ENCODE data around the gene ACVR2B.
A peak's percentile ranks its signal among the peaks of the same experiment; 100 is the strongest.

Gene ACVR2B

GRCh38 chr3:38528457-38528856 lies 74.8 kb downstream of the ACVR2B start:
- TF ChIP-seq EGR1 (IDR thresholded peaks at IDR 0.05) (no peak), RAD21 (IDR thresholded peaks at IDR 0.05; ENCODE audit: low read depth) (peak; percentile 43; the same call in 1 of the 2 replicates)

- no peak for TF ChIP-seq FOXM1 (IDR thresholded peaks at IDR 0.05; ENCODE audit: borderline replicate concordance, low read depth)
- TF ChIP-seq CEBPB (IDR thresholded peaks at IDR 0.05): no peak
- TF ChIP-seq, protein P1, sequence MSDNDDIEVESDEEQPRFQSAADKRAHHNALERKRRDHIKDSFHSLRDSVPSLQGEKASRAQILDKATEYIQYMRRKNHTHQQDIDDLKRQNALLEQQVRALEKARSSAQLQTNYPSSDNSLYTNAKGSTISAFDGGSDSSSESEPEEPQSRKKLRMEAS (IDR thresholded peaks at IDR 0.05): no peak
- TF ChIP-seq TCF12 (IDR thresholded peaks at IDR 0.05; ENCODE audit: low read depth): no peak
- TF ChIP-seq, protein P2, sequence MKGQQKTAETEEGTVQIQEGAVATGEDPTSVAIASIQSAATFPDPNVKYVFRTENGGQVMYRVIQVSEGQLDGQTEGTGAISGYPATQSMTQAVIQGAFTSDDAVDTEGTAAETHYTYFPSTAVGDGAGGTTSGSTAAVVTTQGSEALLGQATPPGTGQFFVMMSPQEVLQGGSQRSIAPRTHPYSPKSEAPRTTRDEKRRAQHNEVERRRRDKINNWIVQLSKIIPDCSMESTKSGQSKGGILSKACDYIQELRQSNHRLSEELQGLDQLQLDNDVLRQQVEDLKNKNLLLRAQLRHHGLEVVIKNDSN (IDR thresholded peaks at IDR 0.05): no peak
- no peak for TF ChIP-seq NFIC (IDR thresholded peaks at IDR 0.05)
- TF ChIP-seq RAD21 (IDR thresholded peaks at IDR 0.05; ENCODE audit: low read depth): no peak
- no peak for TF ChIP-seq EP300 (IDR thresholded peaks at IDR 0.05; ENCODE audit: borderline replicate concordance)
- no peak for TF ChIP-seq TAF1 (IDR thresholded peaks at IDR 0.05; ENCODE audit: low read depth)
- TF ChIP-seq CREB1 (IDR thresholded peaks at IDR 0.05; ENCODE audit: low read depth): no peak
- TF ChIP-seq YY1 (IDR thresholded peaks at IDR 0.05; ENCODE audit: low read depth): no peak
- TF ChIP-seq, protein P3, sequence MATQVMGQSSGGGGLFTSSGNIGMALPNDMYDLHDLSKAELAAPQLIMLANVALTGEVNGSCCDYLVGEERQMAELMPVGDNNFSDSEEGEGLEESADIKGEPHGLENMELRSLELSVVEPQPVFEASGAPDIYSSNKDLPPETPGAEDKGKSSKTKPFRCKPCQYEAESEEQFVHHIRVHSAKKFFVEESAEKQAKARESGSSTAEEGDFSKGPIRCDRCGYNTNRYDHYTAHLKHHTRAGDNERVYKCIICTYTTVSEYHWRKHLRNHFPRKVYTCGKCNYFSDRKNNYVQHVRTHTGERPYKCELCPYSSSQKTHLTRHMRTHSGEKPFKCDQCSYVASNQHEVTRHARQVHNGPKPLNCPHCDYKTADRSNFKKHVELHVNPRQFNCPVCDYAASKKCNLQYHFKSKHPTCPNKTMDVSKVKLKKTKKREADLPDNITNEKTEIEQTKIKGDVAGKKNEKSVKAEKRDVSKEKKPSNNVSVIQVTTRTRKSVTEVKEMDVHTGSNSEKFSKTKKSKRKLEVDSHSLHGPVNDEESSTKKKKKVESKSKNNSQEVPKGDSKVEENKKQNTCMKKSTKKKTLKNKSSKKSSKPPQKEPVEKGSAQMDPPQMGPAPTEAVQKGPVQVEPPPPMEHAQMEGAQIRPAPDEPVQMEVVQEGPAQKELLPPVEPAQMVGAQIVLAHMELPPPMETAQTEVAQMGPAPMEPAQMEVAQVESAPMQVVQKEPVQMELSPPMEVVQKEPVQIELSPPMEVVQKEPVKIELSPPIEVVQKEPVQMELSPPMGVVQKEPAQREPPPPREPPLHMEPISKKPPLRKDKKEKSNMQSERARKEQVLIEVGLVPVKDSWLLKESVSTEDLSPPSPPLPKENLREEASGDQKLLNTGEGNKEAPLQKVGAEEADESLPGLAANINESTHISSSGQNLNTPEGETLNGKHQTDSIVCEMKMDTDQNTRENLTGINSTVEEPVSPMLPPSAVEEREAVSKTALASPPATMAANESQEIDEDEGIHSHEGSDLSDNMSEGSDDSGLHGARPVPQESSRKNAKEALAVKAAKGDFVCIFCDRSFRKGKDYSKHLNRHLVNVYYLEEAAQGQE (IDR thresholded peaks at IDR 0.05; ENCODE audit: low read depth): no peak
- no peak for TF ChIP-seq TEAD4 (IDR thresholded peaks at IDR 0.05)
- TF ChIP-seq ZBTB7A (IDR thresholded peaks at IDR 0.05; ENCODE audit: low read depth): no peak
- no peak for TF ChIP-seq EGR1 (IDR thresholded peaks at IDR 0.05)
Observed at GRCh38 chr3:38532529-38532928, 78.8 kb downstream of the ACVR2B start.

GRCh38 chr3:38533285-38533976 lies 79.7 kb downstream of the ACVR2B start:
- TF ChIP-seq TCF12 (IDR thresholded peaks at IDR 0.05; ENCODE audit: low read depth): no peak
- TF ChIP-seq NFIC (IDR thresholded peaks at IDR 0.05): 0 out of 2 replicates have a peak, but pooled peaks have one; percentile 35
- TF ChIP-seq, protein P2 (IDR thresholded peaks at IDR 0.05): no peak
- no peak for TF ChIP-seq EGR1 (IDR thresholded peaks at IDR 0.05)
- TF ChIP-seq TAF1 (IDR thresholded peaks at IDR 0.05; ENCODE audit: low read depth): no peak
- TF ChIP-seq YY1 (IDR thresholded peaks at IDR 0.05; ENCODE audit: low read depth): no peak

GRCh38 chr3:38534180-38534579 lies 80.5 kb downstream of the ACVR2B start:
- TF ChIP-seq EP300 (IDR thresholded peaks at IDR 0.05; ENCODE audit: borderline replicate concordance): no peak
- TF ChIP-seq CREB1 (IDR thresholded peaks at IDR 0.05; ENCODE audit: low read depth): no peak
- no peak for TF ChIP-seq NFIC (IDR thresholded peaks at IDR 0.05)
- no peak for TF ChIP-seq CEBPB (IDR thresholded peaks at IDR 0.05)
- TF ChIP-seq RAD21 (IDR thresholded peaks at IDR 0.05; ENCODE audit: low read depth): no peak
- TF ChIP-seq YY1 (IDR thresholded peaks at IDR 0.05; ENCODE audit: low read depth): no peak
- no peak for TF ChIP-seq EGR1 (IDR thresholded peaks at IDR 0.05)
- TF ChIP-seq, protein P3 (IDR thresholded peaks at IDR 0.05; ENCODE audit: low read depth): no peak
- no peak for TF ChIP-seq FOXM1 (IDR thresholded peaks at IDR 0.05; ENCODE audit: borderline replicate concordance, low read depth)
- no peak for TF ChIP-seq TCF12 (IDR thresholded peaks at IDR 0.05; ENCODE audit: low read depth)
- no peak for TF ChIP-seq ZBTB7A (IDR thresholded peaks at IDR 0.05; ENCODE audit: low read depth)
- TF ChIP-seq, protein P2 (IDR thresholded peaks at IDR 0.05): no peak
- TF ChIP-seq TEAD4 (IDR thresholded peaks at IDR 0.05): no peak
- no peak for TF ChIP-seq TAF1 (IDR thresholded peaks at IDR 0.05; ENCODE audit: low read depth)
- TF ChIP-seq, protein P1 (IDR thresholded peaks at IDR 0.05): no peak

DNA sequence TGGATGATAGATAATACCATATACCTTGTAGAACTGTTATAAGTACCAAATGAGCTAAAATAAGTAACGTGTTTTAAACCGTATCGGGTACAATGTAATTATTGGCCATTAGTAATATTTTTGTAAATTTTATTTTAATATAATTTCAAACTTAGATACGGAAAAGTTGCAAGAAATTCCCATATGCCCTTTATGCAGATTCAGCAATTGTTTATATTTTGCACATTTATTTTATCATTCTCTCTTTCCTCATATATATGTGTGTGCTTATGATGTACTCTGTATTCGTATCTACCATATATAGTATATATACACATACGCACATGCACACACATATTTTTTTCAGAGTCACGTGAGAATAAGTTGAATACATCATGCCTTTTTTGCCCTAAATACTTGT lies 80.9 kb downstream of the ACVR2B start:
- TF ChIP-seq, protein P2 (IDR thresholded peaks at IDR 0.05): no peak
- TF ChIP-seq TAF1 (IDR thresholded peaks at IDR 0.05; ENCODE audit: low read depth) (no peak), FOXM1 (IDR thresholded peaks at IDR 0.05; ENCODE audit: borderline replicate concordance, low read depth) (no peak), EGR1 (IDR thresholded peaks at IDR 0.05) (no peak), TCF12 (IDR thresholded peaks at IDR 0.05; ENCODE audit: low read depth) (no peak), YY1 (IDR thresholded peaks at IDR 0.05; ENCODE audit: low read depth) (no peak), EP300 (IDR thresholded peaks at IDR 0.05; ENCODE audit: borderline replicate concordance) (no peak)
- TF ChIP-seq, protein P3 (IDR thresholded peaks at IDR 0.05; ENCODE audit: low read depth): no peak
